Measurements from ENCODE around the gene IPO7. TPM values are rescaled to one million over a fixed set of nuclear protein-coding genes. Genes with fewer than 3 reads are reported as not detected.
A peak's percentile ranks its signal among the peaks of the same experiment; 100 is the strongest.

Gene IPO7
- total and polyA plus RNA-seq, 2 of the 13 experiments (the other 11 are each of a cell fraction or from before 2014, with no cell fraction given) = 59.4 to 98.4 TPM

DNA sequence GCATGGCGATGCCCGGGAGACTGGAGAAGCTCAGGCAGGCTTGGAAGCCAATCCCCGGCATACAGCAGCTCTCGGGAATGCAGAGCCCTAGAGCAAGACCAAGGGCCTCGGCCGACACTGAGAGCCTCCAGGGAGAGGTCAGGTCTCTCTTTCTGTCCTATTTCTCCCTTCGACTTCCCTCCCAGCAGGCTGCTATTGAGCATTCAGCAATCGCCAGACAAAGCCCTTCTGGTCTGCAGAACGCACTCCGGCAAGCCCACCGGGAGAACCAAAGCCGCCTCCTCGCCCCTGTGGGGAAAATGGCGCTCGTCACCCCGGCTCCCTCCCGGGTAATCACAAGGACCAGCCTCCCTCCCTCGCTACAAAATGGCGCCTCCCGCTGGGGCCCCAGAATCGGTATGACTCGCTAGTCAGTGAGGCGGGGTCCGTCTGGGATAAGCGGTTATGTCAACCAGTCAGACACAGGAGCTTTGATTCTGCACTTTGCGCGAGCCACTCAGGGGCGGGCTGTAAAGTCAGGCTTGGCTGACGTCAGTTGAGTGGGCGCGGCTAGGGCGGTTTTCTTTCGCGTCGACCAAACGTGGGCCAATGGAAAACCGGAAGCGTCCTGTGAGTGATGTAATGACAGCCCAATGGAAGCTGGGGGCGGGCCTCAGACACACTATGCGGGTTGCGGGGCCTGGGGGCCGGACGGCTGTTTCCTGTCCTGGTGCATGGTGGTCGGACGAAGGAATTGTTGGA, 76.0 kb downstream of the IPO7 start, which contains the start of gene ZNF143 (continued):
- TF ChIP-seq, protein P1, sequence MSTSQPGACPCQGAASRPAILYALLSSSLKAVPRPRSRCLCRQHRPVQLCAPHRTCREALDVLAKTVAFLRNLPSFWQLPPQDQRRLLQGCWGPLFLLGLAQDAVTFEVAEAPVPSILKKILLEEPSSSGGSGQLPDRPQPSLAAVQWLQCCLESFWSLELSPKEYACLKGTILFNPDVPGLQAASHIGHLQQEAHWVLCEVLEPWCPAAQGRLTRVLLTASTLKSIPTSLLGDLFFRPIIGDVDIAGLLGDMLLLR (CRISPR knock-in tag; IDR thresholded peaks at IDR 0.05) = 0 out of 2 replicates have a peak, but pooled peaks have one; percentile 28
- TF ChIP-seq SP2 (CRISPR knock-in tag; IDR thresholded peaks at IDR 0.05) (peak; percentile 96), BCL6 (CRISPR knock-in tag; IDR thresholded peaks at IDR 0.05) (no peak), ZNF780A (CRISPR knock-in tag; IDR thresholded peaks at IDR 0.05) (no peak), NR3C1 (CRISPR knock-in tag; IDR thresholded peaks at IDR 0.05) (no peak), HMG20A (CRISPR knock-in tag; IDR thresholded peaks at IDR 0.05; ENCODE audit: borderline replicate concordance) (no peak), MEIS1 (CRISPR knock-in tag; IDR thresholded peaks at IDR 0.05; ENCODE audit: borderline replicate concordance) (no peak; the same call in none of the 2 replicates), ZNF230 (CRISPR knock-in tag; IDR thresholded peaks at IDR 0.05) (peak; percentile 70), ZEB1 (IDR thresholded peaks at IDR 0.05; ENCODE audit: insufficient replicate concordance, low read depth) (no peak), ELF4 (CRISPR knock-in tag; IDR thresholded peaks at IDR 0.05; ENCODE audit: borderline replicate concordance) (peak; percentile 87; the same call in 1 of the 2 replicates), ZNF660 (CRISPR knock-in tag; IDR thresholded peaks at IDR 0.05; ENCODE audit: borderline replicate concordance, low read depth) (no peak), HBP1 (CRISPR knock-in tag; IDR thresholded peaks at IDR 0.05; ENCODE audit: low read depth) (no peak), ZNF441 (CRISPR knock-in tag; IDR thresholded peaks at IDR 0.05; ENCODE audit: borderline replicate concordance) (no peak), SIN3B (IDR thresholded peaks at IDR 0.05; ENCODE audit: low read length) (no peak), PRDM15 (CRISPR knock-in tag; IDR thresholded peaks at IDR 0.05) (no peak), ISX (CRISPR knock-in tag; conservative IDR thresholded peaks at IDR 0.05) (no peak), ZBTB46 (CRISPR knock-in tag; IDR thresholded peaks at IDR 0.05; ENCODE audit: borderline replicate concordance) (no peak)
- TF ChIP-seq, protein P2, sequence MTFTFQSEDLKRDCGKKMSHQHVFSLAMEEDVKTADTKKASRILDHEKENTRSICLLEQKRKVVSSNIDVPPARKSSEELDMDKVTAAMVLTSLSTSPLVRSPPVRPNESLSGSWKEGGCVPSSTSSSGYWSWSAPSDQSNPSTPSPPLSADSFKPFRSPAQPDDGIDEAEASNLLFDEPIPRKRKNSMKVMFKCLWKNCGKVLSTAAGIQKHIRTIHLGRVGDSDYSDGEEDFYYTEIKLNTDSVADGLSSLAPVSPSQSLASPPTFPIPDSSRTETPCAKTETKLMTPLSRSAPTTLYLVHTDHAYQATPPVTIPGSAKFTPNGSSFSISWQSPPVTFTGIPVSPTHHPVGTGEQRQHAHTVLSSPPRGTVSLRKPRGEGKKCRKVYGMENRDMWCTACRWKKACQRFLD (CRISPR knock-in tag; IDR thresholded peaks at IDR 0.05; ENCODE audit: borderline replicate concordance) = 0 out of 2 replicates have a peak, but pooled peaks have one; percentile 44

Measured in HepG2 (cell line).